HEK293 (cell line): ENCODE data around the gene GPR158.

Experiments
- CTCF ChIA-PET: fragments of 350-600 bp; formaldehyde crosslinking; extraction: SDS; loops from one replicate; lab custom pipeline; 2021; ENCODE audit warnings: antibody characterized with exemption; lab: Yijun Ruan, JAX
- POLR2A ChIA-PET: fragments of 300-600 bp; formaldehyde crosslinking; extraction: SDS; loops from one replicate; lab custom pipeline; 2020; ENCODE audit warnings: antibody characterized with exemption, inconsistent platforms; lab: Yijun Ruan, JAX
- H3K27ac ChIP-seq: fragments of 200-500 bp; sonication (Bioruptor generic); 2 replicates; pipeline ENCODE4 v1.5.1; 2014; ENCODE audit warnings: low read depth, low read length, control low read depth, inconsistent platforms; ENCODE audit errors: extremely low read depth
- H3K36me3 ChIP-seq, 2 experiments: fragments of 200-500 bp in 1 of 2; sonication (Bioruptor generic) in 1 of 2; 1 replicate in 1 of 2; 2 replicates in 1 of 2; pipeline ENCODE4 v1.5.1; 2014 to 2017; ENCODE audit warnings: inconsistent platforms in 2 of 2, low read length in 2 of 2; ENCODE audit not compliant: control insufficient read depth in 2 of 2, insufficient read depth in 1 of 2
- H3K4me1 ChIP-seq: fragments of 200-500 bp; sonication (Bioruptor generic); 2 replicates; pipeline ENCODE4 v1.5.1; 2014; ENCODE audit warnings: mild to moderate bottlenecking, low read length, inconsistent platforms; ENCODE audit not compliant: control insufficient read depth, insufficient read depth
- H3K4me3 ChIP-seq: 2 replicates; pipeline ENCODE4 v1.5.1; 2011; ENCODE audit warnings: low read depth, mild to moderate bottlenecking, control low read depth, low read length, moderate library complexity
- H3K9me3 ChIP-seq: fragments of 200-500 bp; sonication (Bioruptor generic); 2 replicates; pipeline ENCODE4 v1.5.1; 2014; ENCODE audit warnings: low read depth, low read length, inconsistent platforms; ENCODE audit not compliant: control insufficient read depth, insufficient read depth
- FEZF1 ChIP-seq: fragments of 450-650 bp; formaldehyde crosslinking; IDR thresholded peaks from 2 replicates; pipeline ENCODE4 v1.5.1; 2016; ENCODE audit warnings: missing biosample characterization, missing genetic modification characterization
- GLIS1 ChIP-seq: fragments of 450-650 bp; formaldehyde crosslinking; IDR thresholded peaks from 2 replicates; pipeline ENCODE4 v1.5.1; 2016; ENCODE audit warnings: missing biosample characterization, missing genetic modification characterization
- HIC1 ChIP-seq: fragments of 450-650 bp; formaldehyde crosslinking; IDR thresholded peaks from 2 replicates; pipeline ENCODE4 v1.5.1; 2016; ENCODE audit warnings: missing biosample characterization, missing genetic modification characterization
- HOXA7 ChIP-seq: sonication (generic); formaldehyde crosslinking; IDR thresholded peaks from 2 replicates; pipeline ENCODE4 v1.8.1; 2022; ENCODE audit warnings: missing genetic modification reagents, borderline replicate concordance
- MZF1 ChIP-seq: fragments of 450-650 bp; formaldehyde crosslinking; IDR thresholded peaks from 2 replicates; pipeline ENCODE4 v1.5.1; 2017; ENCODE audit warnings: missing biosample characterization, missing genetic modification characterization, borderline replicate concordance
- ZBTB20 ChIP-seq: fragments of 450-650 bp; formaldehyde crosslinking; IDR thresholded peaks from 2 replicates; pipeline ENCODE4 v1.5.1; 2016; ENCODE audit warnings: missing biosample characterization, missing genetic modification characterization
- ZBTB21 ChIP-seq: fragments of 450-650 bp; formaldehyde crosslinking; IDR thresholded peaks from 2 replicates; pipeline ENCODE4 v1.5.1; 2017; ENCODE audit warnings: missing biosample characterization, missing genetic modification characterization
- ZBTB26 ChIP-seq: fragments of 450-650 bp; formaldehyde crosslinking; optimal IDR thresholded peaks from 2 replicates; pipeline ENCODE3; 2016; ENCODE audit warnings: missing biosample characterization, mild to moderate bottlenecking, missing genetic modification characterization
- ZBTB44 ChIP-seq: fragments of 450-650 bp; IDR thresholded peaks from 2 replicates; pipeline ENCODE4 v1.5.1; 2018; ENCODE audit warnings: missing biosample characterization, mild to moderate bottlenecking, missing genetic modification characterization
- ZNF10 ChIP-seq: fragments of 450-650 bp; formaldehyde crosslinking; IDR thresholded peaks from 2 replicates; pipeline ENCODE4 v1.5.1; 2017; ENCODE audit warnings: missing biosample characterization, missing genetic modification characterization
- ZNF16 ChIP-seq: fragments of 450-650 bp; formaldehyde crosslinking; IDR thresholded peaks from 2 replicates; pipeline ENCODE4 v1.5.1; 2016; ENCODE audit warnings: low read depth, missing biosample characterization, missing genetic modification characterization
- ZNF169 ChIP-seq: fragments of 450-650 bp; formaldehyde crosslinking; IDR thresholded peaks from 2 replicates; pipeline ENCODE4 v1.5.1; 2016; ENCODE audit warnings: missing biosample characterization, missing genetic modification characterization
- ZNF2 ChIP-seq: fragments of 450-650 bp; formaldehyde crosslinking; IDR thresholded peaks from 2 replicates; pipeline ENCODE4 v1.5.1; 2016; ENCODE audit warnings: missing biosample characterization, missing genetic modification characterization
- ZNF248 ChIP-seq: fragments of 450-650 bp; formaldehyde crosslinking; IDR thresholded peaks from 2 replicates; pipeline ENCODE4 v1.5.1; 2017; ENCODE audit warnings: missing biosample characterization, missing genetic modification characterization
- ZNF280C ChIP-seq: fragments of 450-650 bp; formaldehyde crosslinking; IDR thresholded peaks from 2 replicates; pipeline ENCODE4 v1.5.1; 2016; ENCODE audit warnings: missing biosample characterization, missing genetic modification characterization
- ZNF324 ChIP-seq: fragments of 450-650 bp; formaldehyde crosslinking; IDR thresholded peaks from 2 replicates; pipeline ENCODE4 v1.5.1; 2016; ENCODE audit warnings: missing biosample characterization, missing genetic modification characterization
- ZNF362 ChIP-seq: fragments of 450-650 bp; formaldehyde crosslinking; IDR thresholded peaks from 2 replicates; pipeline ENCODE4 v1.5.1; 2016; ENCODE audit warnings: missing biosample characterization, missing genetic modification characterization
- ZNF366 ChIP-seq: fragments of 450-650 bp; formaldehyde crosslinking; conservative IDR thresholded peaks from 2 replicates; pipeline ENCODE4 v1.5.1; 2016; ENCODE audit warnings: missing biosample characterization, missing genetic modification characterization
- ZNF394 ChIP-seq: fragments of 450-650 bp; formaldehyde crosslinking; IDR thresholded peaks from 2 replicates; pipeline ENCODE4 v1.5.1; 2016; ENCODE audit warnings: missing biosample characterization, missing genetic modification characterization, mild to moderate bottlenecking, moderate library complexity, borderline replicate concordance
- ZNF529 ChIP-seq: fragments of 450-650 bp; formaldehyde crosslinking; IDR thresholded peaks from 2 replicates; pipeline ENCODE4 v1.5.1; 2017; ENCODE audit warnings: missing genetic modification characterization, missing biosample characterization; ENCODE audit not compliant: insufficient replicate concordance
- ZNF658 ChIP-seq: fragments of 450-650 bp; formaldehyde crosslinking; IDR thresholded peaks from 2 replicates; pipeline ENCODE4; 2016; ENCODE audit warnings: missing biosample characterization, missing genetic modification characterization
- ZNF670 ChIP-seq: fragments of 450-650 bp; formaldehyde crosslinking; IDR thresholded peaks from 2 replicates; pipeline ENCODE4 v1.5.1; 2016; ENCODE audit warnings: missing biosample characterization, missing genetic modification characterization, low read depth
- ZNF785 ChIP-seq: fragments of 450-650 bp; formaldehyde crosslinking; IDR thresholded peaks from 2 replicates; pipeline ENCODE4 v1.5.1; 2016; ENCODE audit warnings: missing biosample characterization, missing genetic modification characterization
- ZNF791 ChIP-seq: fragments of 450-650 bp; formaldehyde crosslinking; IDR thresholded peaks from 2 replicates; pipeline ENCODE4 v1.5.1; 2016; ENCODE audit warnings: missing biosample characterization, missing genetic modification characterization

GPR158 gene

GRCh38 chr10:25129592-25129991 is 45.2 kb upstream of the GPR158 start (continued):
- no peak for TF ChIP-seq ZNF394
- no peak for TF ChIP-seq MZF1
- no peak for TF ChIP-seq HIC1
- TF ChIP-seq ZNF658 (tag by site-specific recombination): no peak
- TF ChIP-seq HOXA7: no peak
- TF ChIP-seq ZNF169 (tag by site-specific recombination): no peak
- no peak for TF ChIP-seq ZNF791 (tag by site-specific recombination)

- CTCF ChIA-PET: interaction anchor here (1.2 kb wide), 1 partner anchor 513 kb away, joined by 3 read pairs; no protein-coding TSS in a partner anchor
- no peaks in the 10 kb centered on the region for H3K4me1 ChIP-seq
- POLR2A ChIA-PET: no interaction called here
- TF ChIP-seq ZNF16: no peak
- no peak for TF ChIP-seq GLIS1 (tag by site-specific recombination)
- TF ChIP-seq ZBTB44: no peak
- TF ChIP-seq ZNF248 (tag by site-specific recombination): no peak
- TF ChIP-seq ZBTB26 (tag by site-specific recombination): no peak
- no peak for TF ChIP-seq ZNF785
- TF ChIP-seq, all 188 proteins: peak for 0
- no peak overlapping the region for H3K4me3 ChIP-seq
- H3K27ac ChIP-seq: no peak overlapping the region
- no peaks in the 10 kb centered on the region for H3K36me3 ChIP-seq
- no peaks in the 10 kb centered on the region for H3K9me3 ChIP-seq
These were observed 43.9 kb upstream of the GPR158 start for GRCh38 chr10:25130906-25131305.

- ChIA-PET CTCF (interaction anchor here (0.8 kb wide), 1 partner anchor 371 kb away, joined by 3 read pairs; no protein-coding TSS in a partner anchor), POLR2A (interaction anchor here (0.6 kb wide), 1 partner anchor 792 kb away, joined by 5 read pairs; the partner anchor contains the start of gene MYO3A)
- Histone ChIP-seq H3K4me1 (no peaks in the 10 kb centered on the region), H3K4me3 (no peak overlapping the region), H3K36me3 (no peaks in the 10 kb centered on the region), H3K27ac (no peak overlapping the region), H3K9me3 (no peaks in the 10 kb centered on the region)
- TF ChIP-seq ZNF324 (tag by site-specific recombination) (no peak), FEZF1 (tag by site-specific recombination) (peak; percentile 9; the same call in 1 of the 2 replicates), ZNF10 (0 out of 2 replicates have a peak, but pooled peaks have one; percentile 39), ZBTB21 (tag by site-specific recombination) (peak; percentile 96), ZNF362 (tag by site-specific recombination) (no peak), ZNF280C (tag by site-specific recombination) (no peak), ZNF2 (tag by site-specific recombination) (no peak), ZNF529 (no peak), ZNF670 (tag by site-specific recombination) (no peak), ZNF366 (tag by site-specific recombination) (peak; percentile 60), ZBTB20 (tag by site-specific recombination) (no peak)
These were observed 32.5 kb upstream of the GPR158 start for GRCh38 chr10:25142116-25142864.
